Eye (tissue), 1 donor: ENCODE measurements around the gene SRRM2.

ENCODE experiments used
- DNase-seq: peaks from one replicate; pipeline ENCODE4 v3.0.0-alpha.2; 2015

Gene SRRM2

DNA sequence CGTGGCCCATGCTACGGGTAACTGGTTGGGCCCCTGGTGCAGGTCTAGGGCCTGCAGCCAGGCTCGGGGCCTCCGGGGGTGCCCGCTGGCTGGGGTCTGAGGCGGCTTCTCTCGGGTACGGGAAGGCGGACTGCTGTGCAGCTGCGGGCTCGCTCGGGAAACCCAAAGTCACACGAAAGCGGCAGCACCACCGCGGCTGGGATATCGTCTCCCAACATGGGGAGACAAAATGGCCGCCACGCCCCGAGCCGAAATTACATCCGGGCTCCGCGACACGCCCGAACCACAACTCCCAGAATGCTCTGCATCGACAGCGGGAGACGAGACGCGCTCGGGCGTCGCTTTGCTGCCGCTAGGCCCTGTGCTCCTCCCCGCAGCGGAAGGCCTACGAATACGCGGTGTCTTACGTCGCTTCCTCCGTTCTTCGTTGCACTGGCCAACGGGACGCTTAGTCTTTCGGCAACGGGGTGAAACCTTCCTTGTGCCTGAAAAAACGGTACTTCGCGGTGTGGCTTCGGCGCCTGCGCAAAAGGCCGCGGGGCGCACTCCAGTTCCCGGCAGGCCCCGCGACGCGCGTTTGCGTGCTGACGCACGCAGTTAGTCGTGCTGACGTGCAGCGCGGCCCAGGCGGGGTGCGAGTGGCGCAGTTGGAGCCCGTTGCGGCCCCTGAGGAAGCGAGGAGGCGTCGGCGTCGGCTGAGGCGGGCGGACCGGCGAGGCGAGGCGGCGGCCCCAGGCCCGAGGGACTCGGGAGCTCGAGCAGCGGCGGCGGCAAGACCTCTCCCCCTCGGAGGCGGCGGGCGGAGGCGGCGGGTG lies at the start of gene SRRM2:
Gene SRRM2 (plus strand): TSS at position 604 of the 815 bp plus-strand sequence. CDS start 3,727 bp downstream, outside the sequence.
- DNase-seq, result peak; percentile 99

DNA sequence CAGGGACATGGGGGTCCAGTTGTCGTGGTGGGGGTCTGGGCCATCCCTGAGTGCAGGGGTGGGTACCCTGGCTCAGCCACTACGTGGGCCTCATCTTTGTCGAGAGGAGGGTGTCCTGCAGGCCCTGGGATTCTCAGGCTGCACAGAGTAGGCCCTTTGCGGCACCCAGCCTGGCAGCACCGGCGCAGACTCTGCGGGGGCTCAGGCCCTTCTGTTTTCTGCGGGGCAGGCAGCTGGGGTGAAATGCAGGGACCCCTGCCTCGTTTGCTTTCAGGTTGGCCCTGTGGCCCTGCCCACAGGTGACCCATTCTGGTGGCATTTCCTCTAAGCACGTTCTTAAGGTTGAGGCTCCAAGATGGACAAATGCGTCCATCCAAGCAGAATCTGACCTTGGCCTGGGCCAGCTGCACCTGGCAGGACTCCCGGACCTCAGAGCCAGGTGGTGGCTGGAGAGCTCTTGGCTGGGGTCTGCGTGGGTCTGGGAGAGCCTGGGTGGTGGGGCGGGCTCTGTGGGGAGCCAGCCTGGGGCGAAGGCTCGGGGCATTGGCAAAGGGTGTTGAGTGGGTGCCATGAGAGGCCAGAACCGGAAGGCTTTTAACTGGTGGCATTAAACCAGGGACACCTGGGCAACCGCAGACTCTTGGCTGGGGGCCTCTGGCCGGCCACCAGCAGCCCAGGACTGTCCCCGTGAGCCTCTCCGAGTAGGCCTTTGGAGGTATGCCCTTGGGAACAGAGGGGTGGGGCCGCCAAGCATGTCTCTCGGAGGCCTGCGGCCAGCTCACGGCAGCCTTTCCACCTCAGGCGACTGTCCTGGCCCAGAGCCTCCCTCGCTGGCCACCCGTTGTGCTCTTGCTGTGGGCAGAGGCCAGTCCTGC lies 49.3 kb upstream of the SRRM2 start:
- DNase-seq, result no peak

DNA sequence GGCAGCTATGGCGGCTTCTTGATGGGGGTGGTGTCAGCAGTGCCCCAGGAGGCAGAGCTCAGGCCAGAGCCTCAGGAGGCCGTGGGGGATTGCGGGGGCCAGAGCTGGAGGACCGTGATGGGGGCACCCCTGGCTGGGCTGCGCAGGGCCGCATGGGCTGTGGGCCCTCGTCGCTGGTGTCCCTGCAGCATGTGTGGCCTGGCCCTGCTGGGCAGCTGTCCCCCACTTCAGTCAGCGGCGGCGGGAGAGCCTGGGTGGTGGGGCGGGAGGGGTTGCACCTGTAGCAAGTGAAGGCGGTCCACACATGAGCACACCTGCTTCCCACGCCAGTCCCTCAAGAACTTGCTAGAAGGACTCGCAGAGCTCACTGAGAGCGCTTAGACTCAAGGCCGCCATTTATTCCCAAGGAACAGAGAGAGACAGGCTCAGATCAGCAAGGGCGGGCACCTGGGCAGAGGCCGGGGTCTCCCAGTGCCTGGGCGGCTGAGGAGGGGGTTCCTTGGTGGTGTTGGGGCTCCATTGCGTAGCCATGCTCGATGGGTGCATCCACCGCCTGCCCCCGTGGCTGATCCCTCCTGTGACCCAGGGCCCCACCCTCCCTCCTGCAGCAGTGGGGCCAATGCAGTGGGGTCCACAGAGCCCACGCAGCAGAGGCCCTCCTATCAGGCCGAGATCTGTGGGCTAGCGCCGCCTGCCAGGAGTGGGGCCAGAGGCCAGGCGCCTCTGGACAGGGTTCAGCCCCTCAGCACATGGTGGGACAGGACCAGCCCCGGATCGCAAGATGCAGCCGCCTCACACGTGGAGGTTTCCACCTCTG lies 48.1 kb upstream of the SRRM2 start:
- DNase-seq, result no peak

DNA sequence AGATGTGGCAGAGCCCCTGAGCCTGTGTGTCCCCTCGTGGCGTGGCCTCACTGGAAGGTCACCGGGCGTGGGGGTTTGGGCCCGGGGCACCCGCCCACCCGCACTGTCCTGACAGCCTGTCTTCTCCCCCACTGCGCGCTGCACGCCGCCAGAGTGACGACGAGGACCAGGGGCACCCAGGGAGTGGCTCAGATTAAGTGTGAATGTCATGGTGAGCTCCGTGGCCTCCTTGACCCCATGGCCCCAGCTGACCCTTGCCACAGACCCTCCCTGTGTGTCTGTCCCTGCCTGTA lies 47.5 kb upstream of the SRRM2 start:
- DNase-seq, result no peak

DNA sequence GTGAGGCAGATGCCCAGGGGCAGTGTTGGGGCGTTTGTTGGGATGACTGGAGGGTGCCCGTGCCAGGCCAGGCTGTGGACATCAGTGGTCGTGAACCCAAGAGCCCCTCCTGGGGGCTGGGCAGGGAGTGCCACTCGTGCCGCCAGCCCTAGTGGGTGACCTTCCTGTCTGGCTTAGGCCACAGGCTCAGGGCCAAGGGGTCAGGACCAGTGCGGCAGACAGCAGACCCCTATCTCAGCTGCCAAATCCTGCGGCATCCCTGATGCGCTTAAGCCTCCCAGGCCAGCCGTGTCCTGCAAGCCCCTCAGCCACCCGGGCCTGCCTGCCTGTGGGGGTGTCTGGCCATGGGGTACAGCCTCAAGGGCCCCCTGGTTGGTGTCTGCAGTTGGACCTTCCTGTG lies 47.1 kb upstream of the SRRM2 start:
- DNase-seq, result no peak

DNA sequence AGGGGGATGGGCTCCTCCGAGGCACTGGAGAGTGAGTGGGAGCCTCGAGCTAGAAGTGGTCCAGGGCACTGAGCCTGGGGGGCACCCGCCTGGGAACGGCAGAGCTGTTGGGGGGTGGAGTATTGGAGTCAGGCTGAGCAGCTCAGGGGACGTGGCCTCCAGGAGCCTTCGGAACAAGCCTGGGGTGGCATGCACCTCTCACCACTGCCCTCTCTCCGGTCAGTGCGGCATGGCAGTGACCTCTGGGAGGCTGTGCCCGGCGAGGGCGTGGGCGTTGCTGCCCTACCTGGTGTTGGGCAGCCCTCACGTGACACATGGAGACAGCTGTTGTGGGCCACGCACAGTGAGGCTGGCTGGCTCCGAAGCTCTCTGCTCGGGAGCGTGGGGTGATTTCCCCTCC lies 46.4 kb upstream of the SRRM2 start:
- no peak for DNase-seq

DNA sequence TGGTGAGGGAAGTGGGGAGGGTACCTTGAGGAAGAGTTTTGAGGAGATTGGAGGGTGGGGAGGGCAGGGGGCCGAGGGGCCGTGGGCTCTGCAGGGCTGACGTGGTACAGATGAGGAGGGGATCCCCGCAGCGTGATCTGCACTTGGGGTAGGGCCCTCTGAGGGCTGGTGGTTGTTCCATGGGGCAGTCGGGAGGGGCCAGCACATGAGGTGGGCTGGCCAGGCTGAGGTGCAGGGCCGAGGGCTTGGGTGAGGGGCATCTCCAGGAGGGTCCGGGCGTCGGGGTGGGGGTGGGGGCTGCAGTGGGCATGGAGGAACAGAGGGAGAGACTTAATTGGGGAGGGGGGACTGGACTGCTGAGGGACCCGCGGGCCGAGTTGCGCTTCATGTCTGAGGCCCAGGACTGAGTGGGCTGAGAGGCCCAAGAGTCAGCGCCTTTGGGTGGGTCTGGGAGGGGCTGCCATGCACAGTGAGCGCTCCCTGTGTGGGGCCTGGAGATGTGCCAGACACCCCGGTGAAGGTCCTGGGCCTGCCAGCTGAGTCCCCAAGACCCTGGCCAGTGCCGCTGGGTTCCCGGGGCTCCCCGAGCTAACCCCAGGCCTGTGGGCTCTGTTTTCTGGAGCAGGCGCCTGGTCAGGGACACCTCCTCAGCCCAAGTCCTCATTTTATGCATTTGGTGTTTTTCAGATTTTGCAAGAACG lies 45.7 kb upstream of the SRRM2 start:
- no peak for DNase-seq

DNA sequence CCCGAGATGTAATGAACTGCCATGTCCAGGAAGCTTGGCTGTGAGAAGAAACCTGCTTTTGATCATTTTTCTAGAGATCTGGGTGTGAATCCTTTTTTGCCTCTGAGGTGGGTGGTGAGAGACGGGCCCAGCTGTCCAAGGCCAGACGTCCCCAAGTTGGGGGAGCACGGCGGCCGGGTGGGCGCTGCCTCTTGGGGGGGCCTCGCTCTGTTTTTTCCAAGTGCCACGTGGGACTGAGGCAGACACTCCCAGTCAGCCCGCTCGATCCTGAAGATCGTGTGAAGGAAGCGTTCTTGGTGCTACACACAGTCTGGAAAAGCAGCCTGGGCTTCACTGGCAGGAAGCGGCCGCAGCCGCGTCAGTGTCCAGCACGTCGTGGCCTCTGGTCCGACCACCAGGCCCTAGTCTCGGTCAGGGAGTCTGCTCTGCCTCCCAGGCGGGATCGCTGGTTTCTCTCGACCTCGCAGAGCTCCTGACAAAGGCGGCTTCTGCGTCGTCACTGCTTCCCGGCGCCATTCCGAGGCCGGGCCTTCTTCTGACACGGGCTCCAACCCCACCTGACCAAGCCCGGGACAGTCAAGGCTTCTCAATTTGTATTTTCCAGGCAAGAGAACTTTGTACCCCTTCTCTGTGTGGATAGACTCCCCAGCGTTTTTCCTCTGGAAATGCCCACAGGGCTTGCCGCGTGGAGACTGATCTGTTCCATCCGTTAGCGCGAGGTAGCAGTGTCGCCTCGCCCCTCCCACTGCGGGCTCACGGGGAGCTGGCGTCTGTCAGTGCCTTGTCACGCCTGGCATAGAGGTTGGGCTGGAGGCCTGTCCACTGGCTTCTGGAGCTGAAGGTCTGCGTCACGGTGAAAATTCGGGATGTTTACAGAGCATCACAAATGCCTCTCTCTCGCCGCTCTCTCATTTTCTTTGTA lies 44.8 kb upstream of the SRRM2 start:
- no peak for DNase-seq

DNA sequence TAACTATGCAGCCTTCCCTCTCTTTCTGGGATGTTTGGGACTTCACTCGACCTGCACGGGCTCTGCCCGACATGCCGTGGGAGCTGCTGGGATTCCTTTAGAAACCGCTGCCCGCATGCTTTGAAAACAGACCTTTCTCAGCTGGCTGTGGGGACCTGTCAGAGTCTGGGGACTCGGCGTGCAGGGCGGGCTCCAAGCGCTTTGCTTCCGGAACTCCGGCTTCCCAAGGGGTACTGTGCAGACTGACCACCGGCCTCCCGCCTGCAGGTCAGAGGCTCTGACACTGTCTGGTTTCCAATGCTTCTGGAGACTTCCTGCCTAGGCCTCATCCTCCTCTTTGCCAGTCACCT lies 44.2 kb upstream of the SRRM2 start:
- DNase-seq, result no peak

DNA sequence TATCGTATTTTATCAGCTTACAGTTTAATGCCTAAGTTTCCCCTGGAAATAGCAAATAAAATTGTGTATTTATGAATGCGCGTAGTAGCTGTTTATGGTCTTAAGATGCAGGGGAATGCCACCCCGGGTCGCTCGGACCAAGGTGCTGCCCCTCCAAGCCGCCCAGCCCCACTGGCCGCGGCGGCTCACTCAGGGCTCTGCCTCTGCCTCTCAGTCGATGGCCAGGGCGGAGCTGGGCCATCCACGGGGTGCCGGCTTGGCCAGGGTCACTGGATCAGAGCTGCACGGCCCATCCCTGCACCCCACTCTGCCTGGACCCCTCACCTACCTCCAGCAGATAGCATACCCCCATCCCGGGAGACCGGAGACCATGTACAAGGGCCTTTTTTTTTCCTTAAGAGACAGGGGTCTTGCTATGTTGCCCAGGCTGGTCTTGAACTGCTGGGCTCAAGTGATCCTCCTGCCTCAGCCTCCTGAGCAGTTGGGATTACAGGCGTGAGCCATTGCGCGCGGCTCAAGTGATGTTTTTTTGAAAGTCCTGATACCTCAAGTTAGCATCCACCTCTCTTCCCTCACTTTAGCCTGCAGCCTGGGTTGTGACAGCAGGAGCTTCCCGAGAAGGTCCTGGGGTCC lies 43.4 kb upstream of the SRRM2 start:
- DNase-seq, result no peak

DNA sequence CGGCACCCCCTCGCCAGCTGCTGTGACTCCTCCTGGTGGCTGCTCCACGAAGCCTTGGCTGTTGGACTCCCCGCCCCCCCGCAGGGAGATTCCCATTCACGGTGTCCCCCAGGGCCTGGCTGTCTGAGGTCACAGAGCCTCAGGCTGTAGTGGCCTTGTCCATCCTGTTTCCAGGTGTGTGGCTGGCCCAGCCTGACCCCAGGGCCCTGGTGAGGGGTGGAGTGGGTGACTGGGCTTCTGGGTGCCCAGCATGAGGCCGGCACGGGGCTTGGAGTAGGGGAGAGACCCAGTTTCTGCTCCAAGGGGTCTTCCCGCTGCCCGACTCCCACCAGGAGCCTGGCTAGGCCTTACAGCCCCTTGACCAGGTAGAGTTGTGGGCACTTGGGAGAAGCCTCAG lies 42.9 kb upstream of the SRRM2 start:
- DNase-seq, result no peak

DNA sequence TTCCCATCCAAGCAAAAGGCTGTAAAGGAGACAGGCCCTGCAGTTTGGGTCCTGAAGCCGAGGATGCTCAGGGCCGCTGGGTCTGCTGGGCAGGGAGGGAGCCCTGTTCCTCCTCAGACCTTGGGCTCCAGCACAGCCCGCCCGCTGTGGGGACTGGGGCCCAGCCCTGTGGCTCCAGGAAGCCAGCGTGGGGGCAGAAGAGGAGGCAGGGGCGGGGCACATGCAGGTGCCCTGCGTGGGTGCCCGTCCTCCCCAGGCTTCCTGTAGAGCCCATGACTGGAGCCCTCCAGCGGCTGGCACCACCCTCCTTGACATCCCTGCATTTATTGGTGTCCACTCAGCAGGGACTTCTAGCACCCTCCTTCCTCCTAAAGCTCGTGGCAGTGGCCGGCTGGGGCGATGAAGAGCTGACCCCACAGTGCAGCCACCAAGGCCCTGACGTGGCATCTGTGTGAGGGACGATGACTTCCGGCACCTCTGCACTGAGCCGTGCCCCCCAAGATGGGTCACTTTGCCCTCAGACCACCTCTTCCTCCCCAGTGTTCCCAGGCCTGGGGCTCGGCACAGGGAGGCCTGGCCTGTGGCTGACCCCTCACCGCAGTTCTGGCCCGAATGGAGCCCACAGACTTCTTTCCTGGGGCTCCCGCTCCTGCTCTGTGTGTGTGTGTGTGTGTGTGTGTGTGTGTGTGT lies 42.3 kb upstream of the SRRM2 start:
- DNase-seq, result no peak

DNA sequence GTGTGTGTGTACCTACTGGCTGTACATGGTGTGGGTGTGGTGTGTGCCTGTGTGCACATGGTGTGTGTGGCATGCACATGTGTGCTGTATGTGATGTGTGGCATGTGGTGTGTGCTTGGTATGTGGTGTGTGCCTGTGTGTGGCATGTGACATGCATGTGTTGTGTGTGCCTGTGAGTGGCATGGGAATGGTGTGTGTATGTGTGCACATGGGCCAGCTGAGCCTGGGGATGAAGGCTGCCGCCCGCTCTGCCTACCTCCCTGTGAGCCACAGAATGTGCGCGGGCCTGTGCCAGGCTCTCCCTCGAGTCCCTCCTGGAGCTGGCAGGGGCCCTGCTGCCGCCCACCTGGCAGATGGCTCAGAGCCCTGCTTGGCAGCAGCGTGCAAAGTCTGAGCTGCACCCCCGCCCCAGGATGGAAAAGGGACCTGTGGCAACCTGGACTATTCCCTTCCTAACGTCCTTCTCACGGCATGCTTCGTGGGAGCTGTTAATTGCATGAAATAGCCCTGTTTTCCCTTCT lies 41.7 kb upstream of the SRRM2 start:
- DNase-seq, result no peak

DNA sequence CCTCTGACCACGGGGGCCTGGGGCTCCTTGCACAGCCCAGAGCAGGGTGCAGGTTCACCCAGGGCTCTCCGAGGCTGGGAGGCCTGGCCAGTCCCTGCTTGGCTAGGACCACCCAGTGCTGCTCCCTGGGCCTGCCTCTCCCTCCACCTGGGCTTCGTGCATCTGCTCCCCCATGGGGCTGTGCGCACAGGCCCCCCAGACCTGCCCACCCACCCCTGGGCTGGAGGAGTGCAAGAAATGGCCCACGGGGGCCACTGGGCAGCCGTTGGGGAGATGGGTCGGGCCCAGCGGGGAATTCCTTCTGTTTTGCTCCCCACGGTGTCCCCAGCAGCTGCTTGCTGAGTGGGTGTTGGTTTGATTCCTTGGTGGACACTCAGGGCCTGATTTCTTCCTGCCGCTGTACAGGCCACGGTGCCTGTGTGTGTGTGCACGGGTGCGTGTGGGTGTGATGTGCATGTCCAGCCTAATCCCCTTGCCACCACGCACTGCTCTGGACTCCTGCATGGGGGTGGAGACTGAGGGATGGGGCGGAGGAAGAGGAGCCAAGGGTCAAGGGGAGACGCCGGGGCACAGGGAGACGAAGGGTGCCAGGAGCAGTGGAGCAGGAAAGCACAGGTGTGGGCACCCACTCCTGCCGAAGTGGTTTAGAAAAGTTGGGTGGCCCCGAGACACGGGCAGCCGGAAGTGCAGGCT lies 40.9 kb upstream of the SRRM2 start:
- DNase-seq, result no peak

DNA sequence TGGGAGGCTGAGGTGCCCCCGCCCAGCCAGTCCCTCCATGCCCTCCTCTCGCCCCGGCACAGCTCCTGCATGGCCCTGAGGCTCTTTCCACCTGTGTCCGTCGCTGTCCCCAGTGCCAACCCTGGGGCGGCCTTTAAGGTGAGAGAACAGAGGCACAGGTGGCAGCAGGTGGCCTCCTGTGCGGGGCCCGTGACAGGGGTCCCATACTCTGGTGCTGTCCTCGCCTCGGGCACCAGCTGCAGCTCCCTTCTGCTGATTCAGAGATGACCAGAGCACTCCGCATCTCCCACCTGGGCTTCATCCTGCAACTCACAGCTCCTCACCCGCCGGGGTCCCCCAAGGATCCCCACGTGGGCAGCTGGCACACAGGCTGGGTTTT lies 40.4 kb upstream of the SRRM2 start:
- DNase-seq, result no peak

DNA sequence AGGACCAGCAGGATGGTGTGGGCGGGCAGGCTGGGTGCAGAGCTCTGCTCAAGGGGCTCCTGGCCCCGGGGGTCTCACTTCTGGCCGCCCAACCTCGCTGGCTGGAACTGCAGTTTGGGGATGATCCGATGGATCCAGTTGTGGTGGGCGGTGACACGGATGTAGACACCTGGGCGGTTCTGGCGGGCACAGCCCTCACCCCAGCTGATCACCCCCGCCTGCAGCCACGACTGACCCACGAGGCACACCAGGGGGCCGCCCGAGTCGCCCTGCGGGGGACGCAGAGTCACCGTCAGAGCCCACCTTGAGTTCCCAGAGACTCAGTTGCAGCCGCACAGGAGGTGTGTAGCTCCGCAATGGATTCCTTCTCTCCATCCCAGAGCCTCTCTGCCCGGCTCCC lies 39.9 kb upstream of the SRRM2 start:
- DNase-seq, result no peak

DNA sequence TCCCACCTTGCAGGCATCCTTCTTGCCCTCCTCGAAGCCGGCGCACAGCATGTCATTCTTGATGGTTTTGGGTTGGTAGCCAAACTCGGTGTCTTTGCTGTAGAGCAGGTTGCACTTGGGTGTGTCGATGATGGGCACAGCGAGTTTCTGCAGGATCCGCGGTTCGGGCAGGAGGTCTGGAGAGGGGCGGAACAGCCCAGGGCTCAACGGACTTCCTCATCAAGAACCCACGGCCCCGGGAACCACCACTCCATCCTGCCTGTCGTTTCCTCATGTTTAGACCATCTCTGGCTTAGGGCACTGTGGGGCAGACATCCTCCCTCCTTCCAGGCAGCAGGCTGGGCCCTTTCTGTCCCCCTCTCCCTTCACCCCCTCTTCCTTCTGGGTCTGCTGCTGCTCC lies 38.9 kb upstream of the SRRM2 start:
- DNase-seq, result no peak

DNA sequence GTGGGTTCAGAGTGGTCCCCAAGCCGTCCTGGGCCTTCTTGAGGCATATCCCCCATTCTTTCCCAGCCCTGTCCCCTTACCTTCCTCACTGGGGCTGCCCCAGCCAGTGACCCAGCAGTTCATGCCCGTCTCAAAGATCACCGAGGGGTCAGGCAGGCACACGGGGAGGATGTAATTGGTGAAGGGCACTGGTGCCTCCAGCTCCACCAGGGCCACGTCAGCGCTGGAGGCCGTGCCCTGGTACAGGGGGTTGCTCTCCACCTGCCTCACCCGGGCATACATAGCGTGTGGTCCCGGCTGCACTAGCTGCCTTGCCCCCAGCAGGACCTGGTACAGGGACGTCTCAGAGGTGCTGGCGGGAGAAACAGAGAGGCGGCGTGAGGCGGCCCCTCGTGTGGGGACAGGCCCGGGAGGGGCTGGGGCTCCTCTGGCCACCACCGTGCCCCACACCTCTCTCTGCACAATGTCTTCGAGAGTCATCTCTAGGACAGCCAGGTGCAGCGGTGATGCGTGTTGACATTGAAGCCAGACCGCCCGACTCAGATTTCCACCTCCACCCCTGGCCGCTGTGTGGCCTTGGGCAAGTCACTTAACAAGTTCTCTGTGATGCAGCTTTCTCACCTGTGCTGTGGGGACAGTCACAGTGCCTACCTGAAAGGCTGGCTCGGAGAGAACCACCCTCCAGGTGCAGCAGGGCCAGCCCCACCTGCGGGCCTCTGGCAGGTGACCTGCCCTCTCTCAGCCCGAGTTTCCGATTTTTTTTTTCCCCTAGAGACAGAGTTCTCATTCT lies 38.3 kb upstream of the SRRM2 start:
- DNase-seq, result no peak

DNA sequence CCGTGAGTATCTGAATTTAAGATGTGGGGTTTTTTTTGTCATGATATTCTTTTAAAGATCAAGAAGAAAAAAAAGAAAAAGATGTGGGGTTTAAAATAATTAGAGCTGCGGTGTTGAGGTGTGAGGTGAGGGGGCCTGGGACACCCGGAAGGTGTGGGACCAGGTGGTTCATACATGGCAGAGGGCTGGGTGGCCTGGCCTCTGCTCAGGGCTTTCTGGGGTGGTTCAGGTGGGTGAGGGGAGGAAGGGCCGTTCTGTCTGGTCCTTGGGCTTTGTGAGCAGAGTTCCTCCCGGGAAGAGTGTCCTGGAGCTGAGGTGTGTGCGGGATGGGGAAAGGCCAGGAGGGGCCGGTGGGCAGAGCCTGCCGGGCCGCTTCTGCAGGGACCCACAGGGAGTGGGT lies 37.4 kb upstream of the SRRM2 start:
- no peak for DNase-seq
